ENCODE data around the gene NRG3.

The NRG3 gene

DNA sequence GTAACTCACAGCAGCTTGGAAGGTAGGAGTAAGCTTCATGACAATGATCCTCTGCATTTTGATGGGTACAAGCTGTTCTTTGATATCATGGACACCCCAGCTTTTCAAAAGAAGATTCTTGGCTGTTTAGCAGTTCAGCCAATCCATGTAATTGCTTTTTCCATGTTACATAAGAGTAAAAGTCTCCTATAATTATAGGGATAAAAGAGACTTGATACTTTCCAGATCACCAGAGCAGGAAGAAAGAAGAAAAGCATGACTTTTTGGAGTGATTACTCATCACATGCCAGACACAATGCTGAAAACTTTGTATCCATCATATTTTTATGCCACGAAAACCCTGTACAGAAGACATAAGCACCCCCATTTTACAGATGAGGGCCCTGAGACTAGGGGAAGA, 1049.7 kb downstream of the NRG3 start:
- H3K36me3 Mint-ChIP-seq (ENCODE audit: low read depth): peaks cover 9% of the 10 kb centered on the region
- H3K4me1 Mint-ChIP-seq: no peaks in the 10 kb centered on the region
- H3K27ac Mint-ChIP-seq: no peak overlapping the region
- TF ChIP-seq, protein P1, sequence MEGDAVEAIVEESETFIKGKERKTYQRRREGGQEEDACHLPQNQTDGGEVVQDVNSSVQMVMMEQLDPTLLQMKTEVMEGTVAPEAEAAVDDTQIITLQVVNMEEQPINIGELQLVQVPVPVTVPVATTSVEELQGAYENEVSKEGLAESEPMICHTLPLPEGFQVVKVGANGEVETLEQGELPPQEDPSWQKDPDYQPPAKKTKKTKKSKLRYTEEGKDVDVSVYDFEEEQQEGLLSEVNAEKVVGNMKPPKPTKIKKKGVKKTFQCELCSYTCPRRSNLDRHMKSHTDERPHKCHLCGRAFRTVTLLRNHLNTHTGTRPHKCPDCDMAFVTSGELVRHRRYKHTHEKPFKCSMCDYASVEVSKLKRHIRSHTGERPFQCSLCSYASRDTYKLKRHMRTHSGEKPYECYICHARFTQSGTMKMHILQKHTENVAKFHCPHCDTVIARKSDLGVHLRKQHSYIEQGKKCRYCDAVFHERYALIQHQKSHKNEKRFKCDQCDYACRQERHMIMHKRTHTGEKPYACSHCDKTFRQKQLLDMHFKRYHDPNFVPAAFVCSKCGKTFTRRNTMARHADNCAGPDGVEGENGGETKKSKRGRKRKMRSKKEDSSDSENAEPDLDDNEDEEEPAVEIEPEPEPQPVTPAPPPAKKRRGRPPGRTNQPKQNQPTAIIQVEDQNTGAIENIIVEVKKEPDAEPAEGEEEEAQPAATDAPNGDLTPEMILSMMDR (IDR thresholded peaks at IDR 0.05; ENCODE audit: unreplicated experiment in 3 of 3): no peak
- no peak overlapping the region for H3K4me3 Mint-ChIP-seq
- peaks cover 14% of the 10 kb centered on the region for H3K9me3 Mint-ChIP-seq
- H3K27me3 Mint-ChIP-seq (ENCODE audit: low read depth): no peaks in the 10 kb centered on the region

DNA sequence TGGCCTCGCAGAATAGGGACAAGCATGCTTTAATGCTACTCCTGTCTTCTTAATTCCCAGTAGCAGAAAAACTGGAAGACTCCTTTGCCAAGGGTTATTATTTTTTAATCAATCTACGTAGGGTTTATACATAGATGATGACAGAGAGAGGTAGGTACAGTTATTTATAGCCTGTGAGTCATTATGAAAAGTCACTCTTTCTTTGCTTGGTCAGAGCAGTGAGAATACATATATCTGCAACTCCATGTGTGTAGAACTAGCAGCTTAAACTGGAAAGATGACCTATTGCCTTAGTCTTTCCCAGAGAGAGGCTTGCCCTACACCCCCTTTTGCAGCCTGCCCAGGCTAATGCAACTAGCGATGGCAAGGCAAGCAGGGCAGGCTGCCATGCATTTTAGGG, 1050.6 kb downstream of the NRG3 start:
- Mint-ChIP-seq H3K27me3 (ENCODE audit: low read depth) (no peaks in the 10 kb centered on the region), H3K27ac (no peak overlapping the region), H3K36me3 (ENCODE audit: low read depth) (peaks cover 3% of the 10 kb centered on the region), H3K9me3 (peaks cover 11% of the 10 kb centered on the region), H3K4me3 (no peak overlapping the region), H3K4me1 (no peaks in the 10 kb centered on the region)
- TF ChIP-seq, protein P1 (IDR thresholded peaks at IDR 0.05; ENCODE audit: unreplicated experiment in 3 of 3): no peak

DNA sequence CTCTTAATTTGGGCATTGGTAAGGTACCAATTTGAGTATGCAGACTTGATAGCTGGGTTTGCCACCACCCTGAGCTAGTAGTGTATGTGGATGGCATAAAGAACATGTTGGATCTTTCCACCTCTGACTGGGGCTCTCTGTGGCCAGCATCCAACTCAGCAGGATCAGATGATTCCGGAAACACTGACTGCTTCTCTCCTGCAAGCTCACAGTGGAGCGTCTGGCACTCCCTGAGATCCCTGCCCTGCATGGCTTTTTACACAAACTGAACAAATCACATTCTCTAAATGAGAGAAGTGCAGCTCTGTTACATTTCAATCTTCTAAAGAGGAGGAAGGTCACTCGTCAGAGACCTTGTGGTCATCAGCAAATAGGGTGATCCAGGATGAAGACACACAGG, 1057.5 kb downstream of the NRG3 start:
- Mint-ChIP-seq H3K27ac (no peak overlapping the region), H3K9me3 (peaks cover 2% of the 10 kb centered on the region), H3K4me1 (no peaks in the 10 kb centered on the region), H3K27me3 (ENCODE audit: low read depth) (no peaks in the 10 kb centered on the region), H3K36me3 (ENCODE audit: low read depth) (no peaks in the 10 kb centered on the region), H3K4me3 (no peak overlapping the region)
- TF ChIP-seq, protein P1 (IDR thresholded peaks at IDR 0.05; ENCODE audit: unreplicated experiment in 3 of 3): no peak

DNA sequence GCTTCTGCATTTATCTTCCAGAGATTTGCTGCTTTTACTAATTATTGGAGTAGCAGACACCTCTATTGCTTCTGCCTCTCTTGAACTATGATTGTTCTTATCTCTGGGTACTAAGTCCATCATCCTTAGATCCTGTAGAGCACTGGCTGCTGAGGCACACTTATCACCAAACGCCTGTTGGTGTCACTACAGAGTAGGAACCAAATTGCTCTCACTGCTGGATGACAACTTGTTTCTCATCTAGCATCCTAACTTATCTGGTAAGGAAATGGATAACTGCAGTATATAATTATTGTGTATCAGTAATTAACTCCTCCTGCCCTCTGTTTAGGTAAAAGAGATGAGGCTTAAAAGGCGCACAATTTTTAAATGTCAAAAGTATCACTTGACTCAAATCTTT, 1059.4 kb downstream of the NRG3 start:
- Mint-ChIP-seq H3K36me3 (ENCODE audit: low read depth) (no peaks in the 10 kb centered on the region), H3K27ac (no peak overlapping the region), H3K4me3 (no peak overlapping the region), H3K27me3 (ENCODE audit: low read depth) (no peaks in the 10 kb centered on the region), H3K4me1 (no peaks in the 10 kb centered on the region), H3K9me3 (no peaks in the 10 kb centered on the region)
- TF ChIP-seq, protein P1 (IDR thresholded peaks at IDR 0.05; ENCODE audit: unreplicated experiment in 3 of 3): no peak

DNA sequence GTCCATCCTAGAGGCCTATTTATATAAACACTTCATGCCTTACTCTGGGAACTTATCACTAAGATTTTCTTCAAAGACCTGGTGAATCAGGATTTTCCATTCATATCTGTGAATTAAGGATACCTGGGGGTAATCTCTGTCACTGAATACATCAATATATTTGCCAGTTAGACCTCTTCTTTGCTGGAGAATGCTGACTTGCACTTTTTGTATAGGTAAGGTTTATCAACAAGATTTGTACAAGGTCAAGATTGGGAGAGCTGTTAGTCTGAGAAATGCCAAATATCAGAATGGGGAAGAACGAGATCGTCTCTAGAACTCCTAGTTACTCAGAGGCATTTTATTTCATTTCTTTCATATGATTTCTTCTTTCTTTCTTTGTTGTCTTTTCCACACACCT, 1060.0 kb downstream of the NRG3 start:
- no peaks in the 10 kb centered on the region for H3K4me1 Mint-ChIP-seq
- no peaks in the 10 kb centered on the region for H3K9me3 Mint-ChIP-seq
- H3K27me3 Mint-ChIP-seq (ENCODE audit: low read depth): no peaks in the 10 kb centered on the region
- no peak overlapping the region for H3K27ac Mint-ChIP-seq
- H3K36me3 Mint-ChIP-seq (ENCODE audit: low read depth): no peaks in the 10 kb centered on the region
- TF ChIP-seq, protein P1 (IDR thresholded peaks at IDR 0.05; ENCODE audit: unreplicated experiment in 3 of 3): no peak
- no peak overlapping the region for H3K4me3 Mint-ChIP-seq

DNA sequence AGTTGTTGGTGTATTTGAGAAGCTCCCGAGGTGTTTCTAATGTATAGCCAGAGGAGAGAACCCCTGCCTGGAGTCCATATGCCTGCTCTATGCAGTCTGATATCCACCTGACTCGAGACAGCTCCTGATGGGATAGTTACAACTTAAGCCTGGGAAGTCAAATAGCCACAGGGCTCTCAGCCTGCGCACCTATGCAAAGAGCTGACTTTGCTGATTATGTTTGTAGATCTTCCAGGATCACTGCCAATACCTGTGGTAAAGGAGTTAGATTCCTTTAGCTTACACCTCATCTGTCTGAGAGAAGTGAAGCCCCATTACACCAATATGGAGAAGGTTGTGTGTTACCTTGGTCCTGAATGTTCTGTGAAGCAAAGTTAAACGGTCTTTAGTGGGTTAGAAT, 1063.3 kb downstream of the NRG3 start:
- no peak overlapping the region for H3K27ac Mint-ChIP-seq
- no peak overlapping the region for H3K4me3 Mint-ChIP-seq

More for the DNA sequence above, 1063.3 kb downstream of the NRG3 start:
- no peaks in the 10 kb centered on the region for H3K27me3 Mint-ChIP-seq (ENCODE audit: low read depth)
- peaks cover 10% of the 10 kb centered on the region for H3K4me1 Mint-ChIP-seq
- no peaks in the 10 kb centered on the region for H3K9me3 Mint-ChIP-seq
- TF ChIP-seq, protein P1 (IDR thresholded peaks at IDR 0.05; ENCODE audit: unreplicated experiment in 3 of 3): no peak
- no peaks in the 10 kb centered on the region for H3K36me3 Mint-ChIP-seq (ENCODE audit: low read depth)
